Astrocyte of the cerebellum (primary cell): ENCODE results near the gene PGM5.

Experiments
- DNase-seq: peaks from one replicate; pipeline ENCODE4 v3.0.0-alpha.2; 2011; ENCODE audit warnings: low read depth
- H3K4me3 ChIP-seq: 2 replicates; pipeline ENCODE4 v1.5.1; 2011; ENCODE audit warnings: mild to moderate bottlenecking, low read depth, low read length, moderate library complexity
- in situ Hi-C: cut with HindIII; loops from 2 replicates; pipeline ENCODE4 v1.10.0; 2017; ENCODE audit warnings: low sequenced_read_pairs
- TF ChIP-seq, protein P1 (sequence below): IDR thresholded peaks from 2 replicates; pipeline ENCODE4 v1.5.1; 2012; ENCODE audit warnings: low read length, low read depth, moderate library complexity, mild to moderate bottlenecking; ENCODE audit errors: missing control alignments

The PGM5 gene

DNA sequence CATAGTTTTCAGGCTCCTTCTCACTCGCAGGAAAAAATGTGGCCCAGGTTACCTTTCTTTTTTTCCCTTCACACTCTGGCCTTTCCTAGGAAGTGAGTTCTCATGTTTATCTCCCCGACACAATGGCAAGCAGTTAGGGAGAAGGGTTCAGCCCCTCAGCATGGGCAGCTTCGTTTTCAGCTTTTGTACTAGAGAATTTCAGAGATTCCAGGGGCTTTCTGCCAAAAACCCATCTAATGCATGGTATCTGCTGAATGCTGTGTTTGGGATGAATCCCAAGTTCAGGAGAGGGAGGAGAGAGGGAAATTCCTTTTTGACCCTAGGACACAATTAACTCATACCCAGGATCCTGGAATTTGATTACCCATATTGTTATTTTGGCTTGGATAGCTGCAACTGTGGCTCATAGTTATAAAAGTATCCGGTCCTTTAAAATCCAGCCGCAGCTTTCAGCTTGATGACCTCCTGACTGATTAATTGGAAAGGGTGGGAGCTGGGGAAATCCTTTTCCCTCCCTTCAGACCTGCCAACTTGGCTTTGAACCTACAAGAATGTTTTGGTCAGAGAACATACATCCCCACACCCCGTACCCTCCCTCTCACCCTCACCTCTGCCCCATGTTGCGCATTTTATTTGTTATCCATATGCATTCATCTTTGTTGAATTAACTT, 105.8 kb downstream of the PGM5 start:
- in situ Hi-C loops = no loop called here
- TF ChIP-seq, protein P1, sequence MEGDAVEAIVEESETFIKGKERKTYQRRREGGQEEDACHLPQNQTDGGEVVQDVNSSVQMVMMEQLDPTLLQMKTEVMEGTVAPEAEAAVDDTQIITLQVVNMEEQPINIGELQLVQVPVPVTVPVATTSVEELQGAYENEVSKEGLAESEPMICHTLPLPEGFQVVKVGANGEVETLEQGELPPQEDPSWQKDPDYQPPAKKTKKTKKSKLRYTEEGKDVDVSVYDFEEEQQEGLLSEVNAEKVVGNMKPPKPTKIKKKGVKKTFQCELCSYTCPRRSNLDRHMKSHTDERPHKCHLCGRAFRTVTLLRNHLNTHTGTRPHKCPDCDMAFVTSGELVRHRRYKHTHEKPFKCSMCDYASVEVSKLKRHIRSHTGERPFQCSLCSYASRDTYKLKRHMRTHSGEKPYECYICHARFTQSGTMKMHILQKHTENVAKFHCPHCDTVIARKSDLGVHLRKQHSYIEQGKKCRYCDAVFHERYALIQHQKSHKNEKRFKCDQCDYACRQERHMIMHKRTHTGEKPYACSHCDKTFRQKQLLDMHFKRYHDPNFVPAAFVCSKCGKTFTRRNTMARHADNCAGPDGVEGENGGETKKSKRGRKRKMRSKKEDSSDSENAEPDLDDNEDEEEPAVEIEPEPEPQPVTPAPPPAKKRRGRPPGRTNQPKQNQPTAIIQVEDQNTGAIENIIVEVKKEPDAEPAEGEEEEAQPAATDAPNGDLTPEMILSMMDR = no peak
- DNase-seq = peak; percentile 19
- no peak overlapping the region for H3K4me3 ChIP-seq

DNA sequence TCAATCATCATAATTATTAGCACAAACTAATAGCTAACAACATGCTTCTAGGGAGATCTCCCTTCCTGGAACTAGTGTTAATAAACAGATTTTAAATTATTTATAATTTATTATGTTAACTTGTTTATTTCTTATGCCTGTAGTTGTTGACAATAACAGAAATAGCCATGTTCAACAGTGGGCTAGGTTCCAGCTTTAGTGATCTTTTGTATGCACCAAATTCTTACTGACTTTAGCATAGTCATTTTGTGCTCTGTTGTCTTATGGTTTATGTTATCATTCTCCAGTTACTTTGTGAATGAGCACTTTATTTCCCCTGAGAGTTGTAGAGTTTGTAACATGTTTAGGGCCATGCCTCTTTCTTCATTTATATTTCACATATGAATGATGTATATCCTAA, 113.7 kb downstream of the PGM5 start:
- TF ChIP-seq, protein P1 = no peak
- no peak overlapping the region for H3K4me3 ChIP-seq
- in situ Hi-C loops = no loop called here
- DNase-seq = no peak

DNA sequence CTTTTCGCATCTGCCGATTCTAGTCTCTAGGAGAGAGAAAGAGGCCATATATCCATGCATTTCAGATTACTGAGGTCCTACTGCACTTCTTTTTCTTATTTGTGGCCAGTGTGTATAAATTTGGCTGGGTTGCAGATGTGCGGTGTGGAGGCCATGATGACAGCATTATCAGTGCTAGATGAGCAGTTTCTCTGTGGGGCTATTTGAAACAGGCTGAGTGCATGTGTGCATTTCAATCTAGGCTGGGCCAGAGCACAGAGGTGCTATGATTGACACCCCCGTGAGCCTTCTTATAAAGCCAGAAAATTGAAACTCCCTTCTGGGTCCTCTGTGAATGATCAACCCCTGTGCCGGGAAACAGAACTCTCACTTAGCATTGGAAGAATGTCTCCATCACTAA, 114.2 kb downstream of the PGM5 start:
- no peak for DNase-seq
- H3K4me3 ChIP-seq = no peak overlapping the region
- TF ChIP-seq, protein P1 = no peak
- in situ Hi-C loops = no loop called here

DNA sequence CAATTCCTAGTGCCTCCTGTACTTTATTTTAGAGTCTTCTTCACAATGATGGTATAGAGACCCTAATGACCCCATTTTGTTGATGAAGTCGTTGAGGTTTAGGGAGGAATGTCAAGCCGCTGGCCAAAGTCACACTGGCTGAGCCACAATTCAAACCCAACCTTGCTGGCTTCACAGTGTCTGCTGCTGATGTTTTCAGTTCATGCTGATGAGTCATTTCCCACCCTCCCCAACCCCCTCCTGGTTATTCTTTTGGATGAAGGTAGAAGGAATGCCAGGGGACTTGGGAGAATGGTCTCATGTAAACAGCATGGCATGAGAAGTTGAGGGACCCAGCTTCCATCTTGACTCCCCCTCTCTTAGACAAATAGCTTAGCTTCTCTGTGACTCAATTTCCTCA, 115.7 kb downstream of the PGM5 start:
- in situ Hi-C loops = no loop called here
- TF ChIP-seq, protein P1 = no peak
- DNase-seq = no peak
- no peak overlapping the region for H3K4me3 ChIP-seq

DNA sequence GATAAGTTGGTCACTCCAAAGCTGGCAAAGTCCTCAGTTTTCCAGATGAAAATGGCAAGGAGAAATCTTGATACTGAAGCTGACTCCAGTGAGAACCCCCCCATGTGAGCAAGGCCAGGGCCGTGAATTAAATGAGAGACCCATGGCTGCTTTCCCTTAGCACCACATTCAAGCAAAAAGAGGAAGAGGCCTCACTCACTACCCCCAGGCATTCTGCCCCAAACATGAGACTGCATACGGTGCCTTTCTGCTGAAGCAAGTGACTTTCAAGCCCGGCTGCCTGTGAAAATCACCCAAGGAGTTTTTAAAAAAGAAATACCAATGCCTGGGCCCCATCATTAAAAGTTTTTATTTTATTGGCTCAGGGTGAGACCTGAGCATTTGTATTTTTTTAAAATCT, 117.4 kb downstream of the PGM5 start:
- in situ Hi-C loops = no loop called here
- no peak overlapping the region for H3K4me3 ChIP-seq
- DNase-seq = no peak
- TF ChIP-seq, protein P1 = no peak

DNA sequence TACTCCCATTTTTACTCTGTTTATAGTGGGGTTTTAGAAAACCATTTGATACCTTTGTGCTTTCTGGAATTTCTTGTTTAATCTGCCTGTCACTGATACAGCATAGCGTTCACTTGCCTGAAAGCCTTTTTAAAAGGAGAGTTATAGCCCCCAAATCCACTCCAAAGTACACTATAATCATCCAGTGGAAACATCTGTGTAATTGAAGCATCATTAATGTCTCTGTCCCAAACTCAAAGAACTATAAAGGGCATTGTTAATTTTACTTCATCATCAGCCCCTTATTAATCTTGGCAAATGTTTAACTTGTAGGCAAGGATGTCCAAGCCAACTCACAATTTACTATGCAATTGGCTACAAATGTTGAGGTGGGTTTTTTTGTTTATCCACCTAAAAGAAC, 120.0 kb downstream of the PGM5 start:
- DNase-seq = no peak
- TF ChIP-seq, protein P1 = no peak
- no peak overlapping the region for H3K4me3 ChIP-seq
- in situ Hi-C loops = no loop called here

DNA sequence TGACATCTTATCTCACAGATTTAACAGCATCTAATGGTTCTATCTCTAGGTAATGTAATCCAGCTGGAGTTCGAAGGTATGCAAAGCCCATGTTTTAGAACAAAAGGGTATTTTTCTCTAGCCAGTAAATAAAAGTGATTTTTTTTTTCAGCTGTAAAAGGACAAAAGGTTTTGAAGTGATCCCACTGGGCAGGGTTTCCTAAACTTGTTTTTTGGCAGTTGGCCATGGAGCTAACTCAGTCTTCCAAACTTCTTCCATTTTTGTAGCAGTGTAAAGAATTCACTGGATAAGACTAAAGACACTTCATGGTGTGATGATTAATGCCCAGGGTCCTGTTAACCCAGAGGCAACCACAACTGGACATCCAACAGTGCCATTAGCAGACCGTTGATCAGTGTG, 120.4 kb downstream of the PGM5 start:
- TF ChIP-seq, protein P1 = no peak
- no peak for DNase-seq
- no peak overlapping the region for H3K4me3 ChIP-seq

More for the DNA sequence above, 120.4 kb downstream of the PGM5 start:
- in situ Hi-C loops = no loop called here
